Effector memory CD4-positive, alpha-beta T cell (primary cell): ENCODE measurements around the gene STX8.

Experiments used
- DNase-seq, 3 donors: peaks; one replicate each; pipeline ENCODE4 v3.0.0-alpha.2; 2020
- H3K27ac ChIP-seq: 2 replicates; pipeline ENCODE4 v1.7.0; 2013; ENCODE audit warnings: mild to moderate bottlenecking, low read length, moderate library complexity; ENCODE audit not compliant: insufficient read depth, poor library complexity, severe bottlenecking
- H3K27me3 ChIP-seq: replicated peaks from 2 replicates; pipeline ENCODE4 v1.7.0; 2013; ENCODE audit warnings: mild to moderate bottlenecking, low read length; ENCODE audit not compliant: insufficient read depth, control insufficient read depth, poor library complexity, severe bottlenecking
- H3K36me3 ChIP-seq: 2 replicates; pipeline ENCODE4 v1.7.0; 2013; ENCODE audit warnings: mild to moderate bottlenecking, low read length, moderate library complexity; ENCODE audit not compliant: control insufficient read depth, insufficient read depth
- H3K4me1 ChIP-seq: 2 replicates; pipeline ENCODE4 v1.7.0; 2013; ENCODE audit warnings: low read length, mild to moderate bottlenecking; ENCODE audit not compliant: control insufficient read depth, insufficient read depth, poor library complexity, severe bottlenecking
- H3K4me3 ChIP-seq: 2 replicates; pipeline ENCODE4 v1.7.0; 2013; ENCODE audit warnings: low read length, low read depth, mild to moderate bottlenecking; ENCODE audit not compliant: insufficient read depth, poor library complexity, severe bottlenecking
- H3K9me3 ChIP-seq: 2 replicates; pipeline ENCODE4 v1.7.0; 2013; ENCODE audit warnings: mild to moderate bottlenecking, low read length, moderate library complexity; ENCODE audit not compliant: control insufficient read depth

The STX8 gene

DNA sequence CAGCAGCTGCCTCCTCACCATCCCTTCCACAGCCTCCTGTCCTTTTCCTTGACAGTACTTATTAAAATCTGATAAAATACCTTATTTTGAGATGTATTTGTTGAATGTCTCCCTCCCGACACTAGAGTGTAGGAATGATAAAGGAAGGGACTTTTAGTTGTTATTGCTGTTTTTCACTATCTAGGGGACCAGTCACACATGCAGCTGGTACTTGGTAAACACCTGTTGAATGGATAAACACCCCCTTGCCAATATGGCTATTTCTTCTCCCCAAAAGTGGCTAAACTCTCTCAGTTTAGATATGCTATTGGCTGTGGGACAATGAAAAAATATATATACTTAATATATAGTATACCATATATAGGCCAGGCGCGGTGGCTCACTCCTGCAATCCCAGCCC lies 96.7 kb downstream of the STX8 start:
- no peaks in the 10 kb centered on the region for H3K4me1 ChIP-seq
- no peaks in the 10 kb centered on the region for H3K36me3 ChIP-seq
- no peak overlapping the region for H3K4me3 ChIP-seq
- no peak for DNase-seq
- no peaks in the 10 kb centered on the region for H3K9me3 ChIP-seq
- no peaks in the 10 kb centered on the region for H3K27me3 ChIP-seq
- H3K27ac ChIP-seq = no peak overlapping the region

GRCh38 chr17:9475101-9475658 lies 100.4 kb downstream of the STX8 start:
- Histone ChIP-seq H3K4me1 (peaks cover 13% of the 10 kb centered on the region), H3K36me3 (no peaks in the 10 kb centered on the region), H3K27me3 (no peaks in the 10 kb centered on the region), H3K27ac (no peak overlapping the region), H3K9me3 (no peaks in the 10 kb centered on the region), H3K4me3 (no peak overlapping the region)
- DNase-seq = no peak

DNA sequence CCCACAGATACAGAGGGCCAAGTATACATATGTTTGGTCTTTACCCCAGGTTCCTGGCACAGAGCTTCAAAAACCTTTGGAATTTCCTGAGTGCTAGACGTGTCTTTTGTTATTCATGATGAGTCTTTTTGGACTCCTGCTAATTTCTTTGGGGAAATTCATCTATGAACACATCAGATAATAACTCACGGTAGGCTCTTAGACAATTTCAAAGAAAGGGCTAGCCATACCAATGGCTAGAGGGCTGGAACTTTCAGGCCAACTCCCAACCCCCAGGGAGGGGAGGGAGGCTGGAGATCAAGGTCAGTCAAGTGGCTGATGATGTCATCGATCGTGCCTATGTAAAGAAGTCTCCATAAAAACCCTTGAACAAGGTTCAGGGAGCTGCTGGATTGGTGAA lies 101.9 kb downstream of the STX8 start:
- no peak for DNase-seq
- H3K9me3 ChIP-seq = no peaks in the 10 kb centered on the region

DNA sequence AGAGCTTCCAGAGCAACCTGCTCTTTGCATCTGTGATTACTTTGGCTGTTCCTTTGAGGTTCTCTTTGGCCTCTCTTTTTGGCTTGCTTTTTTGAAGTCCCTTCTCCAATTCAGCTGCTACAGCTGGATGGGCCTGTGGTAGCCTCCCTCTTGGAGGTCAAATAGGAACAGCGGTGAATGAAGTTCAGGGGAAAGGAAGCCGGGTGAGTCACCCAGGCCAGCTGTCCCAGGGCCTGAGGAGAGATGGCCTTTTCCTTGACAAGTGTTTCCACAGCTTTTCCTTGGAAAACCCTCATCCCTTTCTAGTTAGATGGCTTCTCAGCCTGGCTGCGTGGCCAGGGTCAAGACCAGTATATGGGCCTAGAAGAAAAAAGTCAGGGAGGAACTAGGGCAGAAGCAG lies 103.1 kb downstream of the STX8 start:
- peaks cover 23% of the 10 kb centered on the region for H3K4me1 ChIP-seq

More for the DNA sequence above, 101.9 kb downstream of the STX8 start:
- H3K4me1 ChIP-seq = peaks cover 23% of the 10 kb centered on the region
- H3K36me3 ChIP-seq = no peaks in the 10 kb centered on the region
- H3K4me3 ChIP-seq = no peak overlapping the region
- H3K27me3 ChIP-seq = no peaks in the 10 kb centered on the region
- no peak overlapping the region for H3K27ac ChIP-seq

DNA sequence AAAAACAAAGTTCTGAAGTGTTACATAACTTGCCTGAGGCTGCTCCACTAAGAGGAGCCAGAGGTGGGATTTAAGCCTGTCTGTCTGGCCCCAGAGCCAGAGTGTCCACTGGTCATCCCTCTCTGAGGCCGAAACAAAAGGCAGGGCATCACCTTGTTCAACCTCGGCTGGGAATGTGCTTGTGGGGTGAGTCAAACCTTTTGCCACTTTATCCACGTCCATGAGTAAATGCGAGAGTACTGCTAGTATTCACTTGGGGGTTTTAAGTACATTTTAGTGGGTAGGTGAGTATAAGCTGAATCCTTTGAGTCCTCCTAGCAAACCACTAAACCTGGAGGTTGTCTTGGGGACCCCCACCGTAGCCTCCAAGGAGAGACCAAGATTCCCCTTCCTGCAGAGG lies 103.5 kb downstream of the STX8 start:
- Histone ChIP-seq H3K4me3 (no peak overlapping the region), H3K27me3 (no peaks in the 10 kb centered on the region), H3K9me3 (no peaks in the 10 kb centered on the region), H3K27ac (peak overlapping the region; percentile 24), H3K4me1 (peaks cover 23% of the 10 kb centered on the region), H3K36me3 (no peaks in the 10 kb centered on the region)
- no peak for DNase-seq

More for the DNA sequence above, 103.1 kb downstream of the STX8 start:
- Histone ChIP-seq H3K36me3 (no peaks in the 10 kb centered on the region), H3K4me3 (no peak overlapping the region), H3K27me3 (no peaks in the 10 kb centered on the region), H3K9me3 (no peaks in the 10 kb centered on the region), H3K27ac (no peak overlapping the region)
- DNase-seq = no peak

GRCh38 chr17:9470171-9470570 lies 105.4 kb downstream of the STX8 start:
- Histone ChIP-seq H3K4me3 (no peak overlapping the region), H3K36me3 (no peaks in the 10 kb centered on the region), H3K27ac (peak overlapping the region; percentile 28), H3K4me1 (peaks cover 23% of the 10 kb centered on the region), H3K9me3 (no peaks in the 10 kb centered on the region), H3K27me3 (no peaks in the 10 kb centered on the region)
- DNase-seq = no peak

- H3K9me3 ChIP-seq = no peaks in the 10 kb centered on the region
- no peaks in the 10 kb centered on the region for H3K36me3 ChIP-seq
- no peaks in the 10 kb centered on the region for H3K27me3 ChIP-seq
- no peak for DNase-seq
- H3K4me1 ChIP-seq = peaks cover 23% of the 10 kb centered on the region
- no peak overlapping the region for H3K4me3 ChIP-seq
- H3K27ac ChIP-seq = no peak overlapping the region
These were observed 106.7 kb downstream of the STX8 start for GRCh38 chr17:9468937-9469336.

DNA sequence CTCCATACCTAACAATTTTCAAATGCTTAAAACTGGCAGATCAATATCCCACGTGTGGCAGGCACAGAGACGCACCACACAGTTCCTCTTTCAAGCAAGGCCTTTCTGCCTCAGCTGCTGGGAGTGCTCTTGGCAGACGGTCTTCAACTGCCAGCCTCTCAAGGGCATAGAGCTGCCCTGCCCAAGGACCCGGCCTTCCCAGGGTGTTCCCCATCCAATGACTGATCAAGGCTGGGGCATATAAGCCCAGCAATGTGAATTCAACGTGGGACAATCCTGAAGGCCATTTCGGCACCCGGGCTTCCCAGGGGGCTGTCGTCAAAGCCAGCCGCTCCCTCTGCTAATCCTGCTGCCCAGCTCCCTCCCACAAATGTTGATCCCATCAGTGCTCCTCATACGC lies 107.1 kb downstream of the STX8 start:
- Histone ChIP-seq H3K36me3 (no peaks in the 10 kb centered on the region), H3K9me3 (no peaks in the 10 kb centered on the region), H3K4me1 (peaks cover 23% of the 10 kb centered on the region), H3K27ac (no peak overlapping the region), H3K4me3 (no peak overlapping the region), H3K27me3 (no peaks in the 10 kb centered on the region)
- DNase-seq = no peak

- no peak for DNase-seq
- no peak overlapping the region for H3K4me3 ChIP-seq
- H3K4me1 ChIP-seq = peaks cover 21% of the 10 kb centered on the region
- no peak overlapping the region for H3K27ac ChIP-seq
- no peaks in the 10 kb centered on the region for H3K9me3 ChIP-seq
- H3K27me3 ChIP-seq = no peaks in the 10 kb centered on the region
- H3K36me3 ChIP-seq = no peaks in the 10 kb centered on the region
These were observed 108.1 kb downstream of the STX8 start for GRCh38 chr17:9467518-9467917.

GRCh38 chr17:9465210-9465921 lies 110.3 kb downstream of the STX8 start:
- no peaks in the 10 kb centered on the region for H3K27me3 ChIP-seq
- H3K4me3 ChIP-seq = no peak overlapping the region
- H3K36me3 ChIP-seq = no peaks in the 10 kb centered on the region
- no peak for DNase-seq
- peaks cover 10% of the 10 kb centered on the region for H3K4me1 ChIP-seq
- H3K9me3 ChIP-seq = no peaks in the 10 kb centered on the region
- no peak overlapping the region for H3K27ac ChIP-seq
